HEK293 (cell line): ENCODE measurements around the gene SH3RF3.

Experiments used
- CTCF ChIA-PET: fragments of 350-600 bp; formaldehyde crosslinking; extraction: SDS; loops from one replicate; lab custom pipeline; 2021; ENCODE audit warnings: antibody characterized with exemption; lab: Yijun Ruan, JAX
- POLR2A ChIA-PET: fragments of 300-600 bp; formaldehyde crosslinking; extraction: SDS; loops from one replicate; lab custom pipeline; 2020; ENCODE audit warnings: antibody characterized with exemption, inconsistent platforms; lab: Yijun Ruan, JAX
- H3K27ac ChIP-seq: fragments of 200-500 bp; sonication (Bioruptor generic); 2 replicates; pipeline ENCODE4 v1.5.1; 2014; ENCODE audit warnings: low read depth, low read length, control low read depth, inconsistent platforms; ENCODE audit errors: extremely low read depth
- H3K36me3 ChIP-seq, 2 experiments: fragments of 200-500 bp in 1 of 2; sonication (Bioruptor generic) in 1 of 2; 1 replicate in 1 of 2; 2 replicates in 1 of 2; pipeline ENCODE4 v1.5.1; 2014 to 2017; ENCODE audit warnings: inconsistent platforms in 2 of 2, low read length in 2 of 2; ENCODE audit not compliant: control insufficient read depth in 2 of 2, insufficient read depth in 1 of 2
- H3K4me1 ChIP-seq: fragments of 200-500 bp; sonication (Bioruptor generic); 2 replicates; pipeline ENCODE4 v1.5.1; 2014; ENCODE audit warnings: mild to moderate bottlenecking, low read length, inconsistent platforms; ENCODE audit not compliant: control insufficient read depth, insufficient read depth
- H3K4me3 ChIP-seq: 2 replicates; pipeline ENCODE4 v1.5.1; 2011; ENCODE audit warnings: low read depth, mild to moderate bottlenecking, control low read depth, low read length, moderate library complexity
- H3K9me3 ChIP-seq: fragments of 200-500 bp; sonication (Bioruptor generic); 2 replicates; pipeline ENCODE4 v1.5.1; 2014; ENCODE audit warnings: low read depth, low read length, inconsistent platforms; ENCODE audit not compliant: control insufficient read depth, insufficient read depth
- KLF16 ChIP-seq: fragments of 450-650 bp; formaldehyde crosslinking; IDR thresholded peaks from 2 replicates; pipeline ENCODE4 v1.5.1; 2017; ENCODE audit warnings: missing biosample characterization, missing genetic modification characterization
- SCRT2 ChIP-seq: fragments of 450-650 bp; formaldehyde crosslinking; IDR thresholded peaks from 2 replicates; pipeline ENCODE4 v1.5.1; 2016; ENCODE audit warnings: missing biosample characterization, missing genetic modification characterization
- TCF7L2 ChIP-seq: IDR thresholded peaks from 2 replicates; pipeline ENCODE4 v1.6.1; 2011; ENCODE audit warnings: low read depth, mild to moderate bottlenecking, inconsistent platforms, low read length, moderate library complexity, borderline replicate concordance
- ZNF133 ChIP-seq: fragments of 450-650 bp; formaldehyde crosslinking; IDR thresholded peaks from 2 replicates; pipeline ENCODE4 v1.5.1; 2016; ENCODE audit warnings: missing biosample characterization, missing genetic modification characterization
- ZNF175 ChIP-seq: fragments of 450-650 bp; formaldehyde crosslinking; IDR thresholded peaks from 2 replicates; pipeline ENCODE4 v1.5.1; 2016; ENCODE audit warnings: missing biosample characterization, missing genetic modification characterization
- ZNF239 ChIP-seq: fragments of 450-650 bp; formaldehyde crosslinking; IDR thresholded peaks from 2 replicates; pipeline ENCODE4 v1.5.1; 2016; ENCODE audit warnings: missing biosample characterization, missing genetic modification characterization
- ZNF394 ChIP-seq: fragments of 450-650 bp; formaldehyde crosslinking; IDR thresholded peaks from 2 replicates; pipeline ENCODE4 v1.5.1; 2016; ENCODE audit warnings: missing biosample characterization, missing genetic modification characterization, mild to moderate bottlenecking, moderate library complexity, borderline replicate concordance
- ZNF571 ChIP-seq: fragments of 450-650 bp; formaldehyde crosslinking; IDR thresholded peaks from 2 replicates; pipeline ENCODE4 v1.5.0; 2017; ENCODE audit warnings: missing biosample characterization, missing genetic modification characterization
- ZNF585B ChIP-seq: fragments of 450-650 bp; formaldehyde crosslinking; IDR thresholded peaks from 2 replicates; pipeline ENCODE4 v1.5.1; 2016; ENCODE audit warnings: missing biosample characterization, missing genetic modification characterization
- ZNF610 ChIP-seq: fragments of 450-650 bp; formaldehyde crosslinking; IDR thresholded peaks from 2 replicates; pipeline ENCODE4 v1.5.1; 2016; ENCODE audit warnings: missing biosample characterization, missing genetic modification characterization, borderline replicate concordance
- ZNF664 ChIP-seq: fragments of 450-650 bp; formaldehyde crosslinking; IDR thresholded peaks from 2 replicates; pipeline ENCODE4 v1.5.1; 2016; ENCODE audit warnings: missing biosample characterization, missing genetic modification characterization
- ZNF76 ChIP-seq: fragments of 450-650 bp; formaldehyde crosslinking; IDR thresholded peaks from 2 replicates; pipeline ENCODE4; 2016; ENCODE audit warnings: low read depth, missing biosample characterization, missing genetic modification characterization, borderline replicate concordance
- ZNF777 ChIP-seq: fragments of 450-650 bp; formaldehyde crosslinking; IDR thresholded peaks from 2 replicates; pipeline ENCODE4 v1.5.1; 2017; ENCODE audit warnings: missing biosample characterization, missing genetic modification characterization, borderline replicate concordance
- ZNF785 ChIP-seq: fragments of 450-650 bp; formaldehyde crosslinking; IDR thresholded peaks from 2 replicates; pipeline ENCODE4 v1.5.1; 2016; ENCODE audit warnings: missing biosample characterization, missing genetic modification characterization
- ZNF792 ChIP-seq: fragments of 450-650 bp; formaldehyde crosslinking; IDR thresholded peaks from 2 replicates; pipeline ENCODE4 v1.5.1; 2016; ENCODE audit warnings: missing biosample characterization, missing genetic modification characterization
- TF ChIP-seq, protein P1 (sequence below): IDR thresholded peaks from 2 replicates; pipeline ENCODE4 v1.6.1; 2011; ENCODE audit warnings: mild to moderate bottlenecking, low read depth, low read length, borderline replicate concordance
- TF ChIP-seq, protein P2 (sequence below): fragments of 450-650 bp; formaldehyde crosslinking; IDR thresholded peaks from 2 replicates; pipeline ENCODE4 v1.5.1; 2017; ENCODE audit warnings: missing biosample characterization, missing genetic modification characterization
- TF ChIP-seq, protein P3 (sequence below): fragments of 450-650 bp; formaldehyde crosslinking; IDR thresholded peaks from 2 replicates; pipeline ENCODE4 v1.5.1; 2016; ENCODE audit warnings: missing biosample characterization, missing genetic modification characterization
- TF ChIP-seq, protein P4 (sequence below): fragments of 450-650 bp; formaldehyde crosslinking; IDR thresholded peaks from 2 replicates; pipeline ENCODE4 v1.5.1; 2016; ENCODE audit warnings: missing biosample characterization, missing genetic modification characterization

SH3RF3 gene

DNA sequence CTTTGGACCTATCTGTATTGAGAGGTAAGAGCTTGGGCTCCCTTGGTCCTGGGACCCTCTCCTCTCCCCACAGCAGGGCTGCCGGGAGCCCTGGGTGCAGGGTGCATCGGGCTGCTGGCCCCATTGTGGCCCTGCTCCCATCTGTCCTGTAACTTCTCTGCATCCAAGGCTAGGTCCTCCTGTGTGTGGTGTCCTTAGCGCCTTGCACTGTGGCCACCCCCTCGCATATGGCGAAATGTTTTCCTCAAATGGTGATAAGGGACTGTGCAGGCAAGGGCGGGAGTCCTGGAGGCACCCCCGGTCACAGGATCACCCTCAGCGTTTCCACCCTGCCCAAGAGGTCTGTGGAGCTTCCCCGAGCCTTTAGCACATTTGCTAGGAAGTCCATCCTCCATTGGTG, 208.2 kb downstream of the SH3RF3 start:
- TF ChIP-seq, protein P1, sequence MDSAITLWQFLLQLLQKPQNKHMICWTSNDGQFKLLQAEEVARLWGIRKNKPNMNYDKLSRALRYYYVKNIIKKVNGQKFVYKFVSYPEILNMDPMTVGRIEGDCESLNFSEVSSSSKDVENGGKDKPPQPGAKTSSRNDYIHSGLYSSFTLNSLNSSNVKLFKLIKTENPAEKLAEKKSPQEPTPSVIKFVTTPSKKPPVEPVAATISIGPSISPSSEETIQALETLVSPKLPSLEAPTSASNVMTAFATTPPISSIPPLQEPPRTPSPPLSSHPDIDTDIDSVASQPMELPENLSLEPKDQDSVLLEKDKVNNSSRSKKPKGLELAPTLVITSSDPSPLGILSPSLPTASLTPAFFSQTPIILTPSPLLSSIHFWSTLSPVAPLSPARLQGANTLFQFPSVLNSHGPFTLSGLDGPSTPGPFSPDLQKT, result no peak
- TF ChIP-seq, all 188 proteins: peak for 0
- CTCF ChIA-PET, result no interaction called here

DNA sequence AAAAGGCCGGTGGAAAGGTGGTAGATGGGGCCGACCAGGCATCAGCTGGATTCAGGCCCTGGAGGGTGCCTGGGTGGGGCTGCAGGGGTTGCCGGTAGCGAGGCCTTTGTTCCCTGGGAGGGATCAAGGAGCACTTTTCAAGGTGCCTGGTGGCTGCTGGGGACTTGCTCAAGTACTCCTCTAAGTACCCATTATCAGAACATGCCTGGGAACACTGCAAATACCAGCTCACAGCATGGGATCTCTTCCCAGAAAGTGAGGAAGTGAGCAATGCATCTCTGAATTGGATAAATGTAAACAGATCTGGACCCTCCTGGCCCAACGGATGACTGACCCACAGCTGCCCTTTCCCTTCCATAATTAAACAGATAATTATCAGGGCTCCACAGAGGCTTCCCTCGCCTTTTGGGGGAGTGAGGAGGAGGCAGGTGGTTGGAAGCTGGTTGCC, 210.5 kb downstream of the SH3RF3 start:
- Histone ChIP-seq H3K9me3 (no peaks in the 10 kb centered on the region), H3K4me3 (no peak overlapping the region), H3K4me1 (no peaks in the 10 kb centered on the region), H3K36me3 (no peaks in the 10 kb centered on the region), H3K27ac (no peak overlapping the region)
- TF ChIP-seq, protein P2, sequence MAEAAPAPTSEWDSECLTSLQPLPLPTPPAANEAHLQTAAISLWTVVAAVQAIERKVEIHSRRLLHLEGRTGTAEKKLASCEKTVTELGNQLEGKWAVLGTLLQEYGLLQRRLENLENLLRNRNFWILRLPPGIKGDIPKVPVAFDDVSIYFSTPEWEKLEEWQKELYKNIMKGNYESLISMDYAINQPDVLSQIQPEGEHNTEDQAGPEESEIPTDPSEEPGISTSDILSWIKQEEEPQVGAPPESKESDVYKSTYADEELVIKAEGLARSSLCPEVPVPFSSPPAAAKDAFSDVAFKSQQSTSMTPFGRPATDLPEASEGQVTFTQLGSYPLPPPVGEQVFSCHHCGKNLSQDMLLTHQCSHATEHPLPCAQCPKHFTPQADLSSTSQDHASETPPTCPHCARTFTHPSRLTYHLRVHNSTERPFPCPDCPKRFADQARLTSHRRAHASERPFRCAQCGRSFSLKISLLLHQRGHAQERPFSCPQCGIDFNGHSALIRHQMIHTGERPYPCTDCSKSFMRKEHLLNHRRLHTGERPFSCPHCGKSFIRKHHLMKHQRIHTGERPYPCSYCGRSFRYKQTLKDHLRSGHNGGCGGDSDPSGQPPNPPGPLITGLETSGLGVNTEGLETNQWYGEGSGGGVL, result no peak
- TF ChIP-seq ZNF777 (tag by site-specific recombination), result no peak
- TF ChIP-seq ZNF239, result no peak
- TF ChIP-seq ZNF175, result no peak
- TF ChIP-seq ZNF394, result no peak
- TF ChIP-seq ZNF585B (tag by site-specific recombination), result no peak
- TF ChIP-seq ZNF76 (tag by site-specific recombination), result no peak
- TF ChIP-seq, protein P3, sequence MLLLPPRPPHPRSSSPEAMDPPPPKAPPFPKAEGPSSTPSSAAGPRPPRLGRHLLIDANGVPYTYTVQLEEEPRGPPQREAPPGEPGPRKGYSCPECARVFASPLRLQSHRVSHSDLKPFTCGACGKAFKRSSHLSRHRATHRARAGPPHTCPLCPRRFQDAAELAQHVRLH (tag by site-specific recombination), result no peak
- CTCF ChIA-PET, result no interaction called here
- POLR2A ChIA-PET, result no interaction called here

More for the DNA sequence above, 208.2 kb downstream of the SH3RF3 start:
- H3K36me3 ChIP-seq, result no peaks in the 10 kb centered on the region
- H3K27ac ChIP-seq, result no peak overlapping the region
- no peaks in the 10 kb centered on the region for H3K9me3 ChIP-seq
- H3K4me1 ChIP-seq, result peaks cover 10% of the 10 kb centered on the region
- POLR2A ChIA-PET, result no interaction called here
- no peak overlapping the region for H3K4me3 ChIP-seq

DNA sequence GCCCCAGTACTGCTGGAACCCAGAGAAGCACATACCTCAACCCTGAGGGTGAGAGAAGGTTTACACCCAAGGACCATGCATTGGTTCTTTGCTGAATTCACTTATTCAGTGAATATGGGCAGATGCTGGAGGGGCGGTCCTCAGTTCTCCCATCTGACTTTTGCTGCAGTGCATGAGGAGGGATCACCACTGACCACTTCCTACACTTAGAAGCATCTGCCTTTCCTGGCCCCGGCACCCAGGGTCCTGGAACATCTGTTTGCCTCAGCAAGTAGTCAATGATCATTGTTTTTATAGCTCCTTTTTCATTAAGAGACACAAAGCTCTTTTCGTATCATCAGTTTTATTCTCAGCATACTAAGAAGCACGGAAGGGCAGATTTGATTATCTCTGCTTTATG, 211.4 kb downstream of the SH3RF3 start:
- H3K36me3 ChIP-seq, result no peaks in the 10 kb centered on the region
- TF ChIP-seq ZNF76 (tag by site-specific recombination) (no peak), ZNF785 (no peak), ZNF571 (tag by site-specific recombination) (no peak), ZNF664 (tag by site-specific recombination) (no peak), ZNF610 (tag by site-specific recombination) (no peak), SCRT2 (tag by site-specific recombination) (no peak), ZNF133 (tag by site-specific recombination) (no peak), TCF7L2 (no peak), ZNF792 (tag by site-specific recombination) (no peak), KLF16 (tag by site-specific recombination) (no peak)
- TF ChIP-seq, protein P4, sequence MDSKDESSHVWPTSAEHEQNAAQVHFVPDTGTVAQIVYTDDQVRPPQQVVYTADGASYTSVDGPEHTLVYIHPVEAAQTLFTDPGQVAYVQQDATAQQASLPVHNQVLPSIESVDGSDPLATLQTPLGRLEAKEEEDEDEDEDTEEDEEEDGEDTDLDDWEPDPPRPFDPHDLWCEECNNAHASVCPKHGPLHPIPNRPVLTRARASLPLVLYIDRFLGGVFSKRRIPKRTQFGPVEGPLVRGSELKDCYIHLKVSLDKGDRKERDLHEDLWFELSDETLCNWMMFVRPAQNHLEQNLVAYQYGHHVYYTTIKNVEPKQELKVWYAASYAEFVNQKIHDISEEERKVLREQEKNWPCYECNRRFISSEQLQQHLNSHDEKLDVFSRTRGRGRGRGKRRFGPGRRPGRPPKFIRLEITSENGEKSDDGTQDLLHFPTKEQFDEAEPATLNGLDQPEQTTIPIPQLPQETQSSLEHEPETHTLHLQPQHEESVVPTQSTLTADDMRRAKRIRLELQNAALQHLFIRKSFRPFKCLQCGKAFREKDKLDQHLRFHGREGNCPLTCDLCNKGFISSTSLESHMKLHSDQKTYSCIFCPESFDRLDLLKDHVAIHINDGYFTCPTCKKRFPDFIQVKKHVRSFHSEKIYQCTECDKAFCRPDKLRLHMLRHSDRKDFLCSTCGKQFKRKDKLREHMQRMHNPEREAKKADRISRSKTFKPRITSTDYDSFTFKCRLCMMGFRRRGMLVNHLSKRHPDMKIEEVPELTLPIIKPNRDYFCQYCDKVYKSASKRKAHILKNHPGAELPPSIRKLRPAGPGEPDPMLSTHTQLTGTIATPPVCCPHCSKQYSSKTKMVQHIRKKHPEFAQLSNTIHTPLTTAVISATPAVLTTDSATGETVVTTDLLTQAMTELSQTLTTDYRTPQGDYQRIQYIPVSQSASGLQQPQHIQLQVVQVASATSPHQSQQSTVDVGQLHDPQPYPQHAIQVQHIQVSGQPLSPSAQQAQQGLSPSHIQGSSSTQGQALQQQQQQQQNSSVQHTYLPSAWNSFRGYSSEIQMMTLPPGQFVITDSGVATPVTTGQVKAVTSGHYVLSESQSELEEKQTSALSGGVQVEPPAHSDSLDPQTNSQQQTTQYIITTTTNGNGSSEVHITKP (tag by site-specific recombination), result no peak
- H3K4me3 ChIP-seq, result no peak overlapping the region
- CTCF ChIA-PET, result interaction anchor here (0.7 to 0.9 kb wide), 3 partner anchors 36 to 1187 kb away, joined by 3 to 5 read pairs (median 3); no protein-coding TSS in a partner anchor
- H3K4me1 ChIP-seq, result no peaks in the 10 kb centered on the region
- H3K9me3 ChIP-seq, result no peaks in the 10 kb centered on the region
- H3K27ac ChIP-seq, result no peak overlapping the region
- POLR2A ChIA-PET, result no interaction called here
